Stimulated activated effector memory CD8-positive, alpha-beta T cell treated with anti-CD3 and anti-CD28 coated beads, Interleukin-12 subunit alpha, Interleukin-12 subunit beta, amount 100 ng/mL, for 72 hours (primary cell): Measurements from ENCODE around the gene RBMX.
"Not testable (repeated sequence)": the region's sequence is repeated elsewhere in the genome, so short reads cannot be mapped to it uniquely, and the experiment has no call there.

Source experiments
- ATAC-seq: fragments of 150-1000 bp; cut with Tn5 transposase; 2 replicates; pipeline ENCODE4 v1.10.0; 2021
- DNase-seq, 2 donors: peaks; one replicate each; pipeline ENCODE4 v3.0.0; 2021 to 2022; ENCODE audit warnings: low spot score in 2 of 2
- H3K27ac Mint-ChIP-seq: one replicate; pipeline ENCODE4 v1.8.0; 2022; ENCODE audit warnings: mild to moderate bottlenecking, mixed read lengths
- H3K36me3 Mint-ChIP-seq: one replicate; pipeline ENCODE4 v1.8.0; 2022; ENCODE audit warnings: mild to moderate bottlenecking, mixed read lengths
- H3K4me1 Mint-ChIP-seq: one replicate; pipeline ENCODE4 v1.8.0; 2022; ENCODE audit warnings: mixed read lengths
- H3K4me3 Mint-ChIP-seq: one replicate; pipeline ENCODE4 v1.8.0; 2022; ENCODE audit warnings: mild to moderate bottlenecking, mixed read lengths
- H3K9me3 Mint-ChIP-seq: one replicate; pipeline ENCODE4 v1.8.0; 2022; ENCODE audit warnings: mixed read lengths

Gene RBMX

GRCh38 chrX:136896121-136896914 is 15.8 kb upstream of the RBMX start:
- DNase-seq, result no peak
- H3K4me3 Mint-ChIP-seq, result no peak overlapping the region
- no peak for ATAC-seq
- H3K4me1 Mint-ChIP-seq, result no peaks in the 10 kb centered on the region
- H3K36me3 Mint-ChIP-seq, result no peaks in the 10 kb centered on the region
- H3K27ac Mint-ChIP-seq, result no peak overlapping the region
- H3K9me3 Mint-ChIP-seq, result no peaks in the 10 kb centered on the region

GRCh38 chrX:136892412-136892811 is 11.9 kb upstream of the RBMX start:
- no peaks in the 10 kb centered on the region for H3K9me3 Mint-ChIP-seq
- DNase-seq (no peak), ATAC-seq (no peak)
- H3K4me3 Mint-ChIP-seq, result no peak overlapping the region
- H3K36me3 Mint-ChIP-seq, result no peaks in the 10 kb centered on the region
- no peak overlapping the region for H3K27ac Mint-ChIP-seq
- no peaks in the 10 kb centered on the region for H3K4me1 Mint-ChIP-seq

- not testable (repeated sequence) for H3K27ac Mint-ChIP-seq, ATAC-seq
Measured at GRCh38 chrX:136890596-136890995, 10.1 kb upstream of the RBMX start.

GRCh38 chrX:136889269-136889668 is 8.7 kb upstream of the RBMX start:
- H3K36me3 Mint-ChIP-seq, result no peaks in the 10 kb centered on the region
- no peak overlapping the region for H3K4me3 Mint-ChIP-seq
- H3K9me3 Mint-ChIP-seq, result no peaks in the 10 kb centered on the region

More at GRCh38 chrX:136890596-136890995, 10.1 kb upstream of the RBMX start:
- H3K36me3 Mint-ChIP-seq, DNase-seq, H3K9me3 Mint-ChIP-seq, H3K4me3 Mint-ChIP-seq, H3K4me1 Mint-ChIP-seq: not testable (repeated sequence)

DNA sequence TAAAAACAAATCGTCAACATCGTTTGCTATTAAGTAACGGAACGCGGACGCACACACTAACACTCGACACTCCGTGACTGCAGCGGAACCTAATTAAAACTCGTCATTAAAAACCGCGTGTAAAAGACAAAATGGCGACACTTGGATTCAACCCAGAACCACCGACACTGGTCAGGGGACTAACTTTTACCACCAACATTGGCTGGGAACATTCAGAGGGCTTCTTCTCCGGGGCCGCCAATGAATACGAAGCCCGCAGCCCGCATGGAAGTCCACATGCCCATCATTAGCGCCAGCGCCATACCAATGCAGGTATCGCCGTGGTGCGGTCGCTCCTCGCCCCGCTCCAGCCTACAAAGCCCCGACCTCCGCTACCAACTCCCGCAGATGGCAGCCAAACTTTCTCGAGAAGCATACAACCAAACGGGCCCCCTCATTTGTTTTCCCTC is 498 bp downstream of the RBMX start:
- peak overlapping the region; percentile 99 for H3K27ac Mint-ChIP-seq
- H3K36me3 Mint-ChIP-seq, result peaks cover 60% of the 10 kb centered on the region
- H3K4me3 Mint-ChIP-seq, result peak overlapping the region; percentile 88
- no peaks in the 10 kb centered on the region for H3K9me3 Mint-ChIP-seq
- no peaks in the 10 kb centered on the region for H3K4me1 Mint-ChIP-seq
- DNase-seq, result no peak
- peak; percentile 49 for ATAC-seq

More at GRCh38 chrX:136889269-136889668, 8.7 kb upstream of the RBMX start:
- ATAC-seq (no peak), DNase-seq (no peak)
- peaks cover 4% of the 10 kb centered on the region for H3K4me1 Mint-ChIP-seq
- H3K27ac Mint-ChIP-seq, result no peak overlapping the region

GRCh38 chrX:136879001-136879687 is 1.4 kb downstream of the RBMX start:
- H3K9me3 Mint-ChIP-seq, result no peaks in the 10 kb centered on the region
- ATAC-seq (no peak), DNase-seq (no peak)
- H3K36me3 Mint-ChIP-seq, result peaks cover 69% of the 10 kb centered on the region
- H3K4me1 Mint-ChIP-seq, result no peaks in the 10 kb centered on the region
- peak overlapping the region; percentile 99 for H3K27ac Mint-ChIP-seq
- H3K4me3 Mint-ChIP-seq, result peak overlapping the region; percentile 88

DNA sequence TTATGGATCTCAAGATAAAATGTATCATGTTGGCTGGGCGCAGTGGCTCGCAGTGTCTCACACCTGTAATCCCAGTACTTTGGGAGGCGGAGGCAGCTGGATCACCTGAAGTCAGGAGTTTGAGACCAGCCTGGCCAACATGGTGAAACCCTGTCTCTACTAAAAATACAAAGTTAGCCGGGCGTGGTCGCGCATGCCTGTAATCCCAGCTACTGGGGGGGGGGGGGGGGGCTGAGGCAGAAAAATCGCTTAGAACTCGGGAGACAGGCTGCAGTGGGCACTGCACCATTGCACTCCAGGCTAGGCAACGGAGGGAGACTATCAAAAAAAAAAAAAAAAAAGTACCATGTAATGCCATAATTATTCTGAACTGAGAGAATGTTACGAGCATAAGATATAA is 2.1 kb downstream of the RBMX start:
- Mint-ChIP-seq H3K4me1 (no peaks in the 10 kb centered on the region), H3K9me3 (no peaks in the 10 kb centered on the region), H3K27ac (peak overlapping the region; percentile 99), H3K36me3 (peaks cover 76% of the 10 kb centered on the region), H3K4me3 (peak overlapping the region; percentile 88)
- ATAC-seq, result no peak
- DNase-seq, result no peak

GRCh38 chrX:136874114-136874513 is 6.4 kb downstream of the RBMX start:
- H3K9me3 Mint-ChIP-seq, ATAC-seq, H3K27ac Mint-ChIP-seq, H3K4me1 Mint-ChIP-seq, DNase-seq, H3K4me3 Mint-ChIP-seq: not testable (repeated sequence)
- H3K36me3 Mint-ChIP-seq, result peaks cover 100% of the 10 kb centered on the region

- H3K4me3 Mint-ChIP-seq, H3K4me1 Mint-ChIP-seq, ATAC-seq, H3K9me3 Mint-ChIP-seq, DNase-seq, H3K27ac Mint-ChIP-seq: not testable (repeated sequence)
- peaks cover 100% of the 10 kb centered on the region for H3K36me3 Mint-ChIP-seq
Measured at GRCh38 chrX:136873210-136873609, 7.3 kb downstream of the RBMX start.

DNA sequence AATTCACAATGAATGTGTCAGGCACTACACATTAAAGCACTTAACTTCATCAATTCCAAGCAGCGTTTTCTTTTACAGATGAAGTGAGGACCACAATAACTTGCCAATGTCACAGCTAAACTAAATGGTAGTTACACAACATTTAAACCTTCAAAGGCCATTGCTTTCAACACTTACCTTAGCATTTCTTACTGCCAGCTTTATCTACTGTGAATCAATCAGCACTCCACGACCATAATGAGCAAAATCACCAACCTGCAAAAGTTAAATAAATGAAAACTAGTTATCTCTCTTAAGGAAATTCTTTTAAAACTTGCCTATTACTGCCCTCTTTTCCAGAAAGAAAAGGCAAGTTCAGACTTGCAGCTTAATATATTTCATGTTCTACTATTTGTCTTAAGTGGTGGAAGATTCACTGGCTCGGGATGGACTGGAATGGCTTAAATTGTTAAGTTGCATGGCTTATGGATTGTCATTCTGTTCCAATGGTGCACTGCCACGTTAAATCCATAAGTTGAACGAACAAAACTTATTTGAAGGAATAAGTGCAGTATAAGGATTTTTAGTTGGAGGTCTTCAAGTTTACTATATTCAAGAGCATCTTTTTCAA is 8.3 kb downstream of the RBMX start:
- no peak for ATAC-seq
- DNase-seq, result no peak
- peaks cover 100% of the 10 kb centered on the region for H3K36me3 Mint-ChIP-seq
- H3K27ac Mint-ChIP-seq, result no peak overlapping the region
- H3K9me3 Mint-ChIP-seq, result no peaks in the 10 kb centered on the region
- H3K4me1 Mint-ChIP-seq, result peaks cover 12% of the 10 kb centered on the region
- no peak overlapping the region for H3K4me3 Mint-ChIP-seq

DNA sequence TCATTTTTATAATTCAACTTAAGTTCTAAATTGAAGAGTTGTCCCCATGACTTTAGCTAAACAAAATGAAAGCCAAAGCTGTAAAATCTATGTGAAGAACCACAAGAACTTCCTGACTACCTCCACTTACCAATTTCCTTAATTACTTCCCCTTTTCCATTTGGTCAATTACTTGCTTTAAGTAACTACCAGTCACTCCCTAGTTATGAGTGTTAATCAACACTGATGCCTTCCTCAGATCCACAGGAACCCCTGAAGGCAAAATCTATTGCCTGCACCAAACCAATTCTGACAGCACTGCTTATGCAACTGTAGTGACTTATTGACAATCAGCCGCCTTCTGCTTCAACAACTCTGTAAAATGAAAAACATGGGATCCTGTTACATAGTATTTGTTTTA is 10.5 kb downstream of the RBMX start:
- DNase-seq, result no peak
- H3K9me3 Mint-ChIP-seq, result no peaks in the 10 kb centered on the region
- H3K4me1 Mint-ChIP-seq, result peaks cover 24% of the 10 kb centered on the region
- H3K27ac Mint-ChIP-seq, result peak overlapping the region; percentile 60
- H3K4me3 Mint-ChIP-seq, result peak overlapping the region; percentile 3
- H3K36me3 Mint-ChIP-seq, result peaks cover 100% of the 10 kb centered on the region
- ATAC-seq, result no peak

- DNase-seq (no peak), ATAC-seq (no peak)
- H3K4me1 Mint-ChIP-seq, result peaks cover 24% of the 10 kb centered on the region
- H3K4me3 Mint-ChIP-seq, result no peak overlapping the region
- no peaks in the 10 kb centered on the region for H3K9me3 Mint-ChIP-seq
- H3K36me3 Mint-ChIP-seq, result peaks cover 100% of the 10 kb centered on the region
- peak overlapping the region; percentile 60 for H3K27ac Mint-ChIP-seq
Measured at GRCh38 chrX:136868283-136869055, 12.1 kb downstream of the RBMX start.

DNA sequence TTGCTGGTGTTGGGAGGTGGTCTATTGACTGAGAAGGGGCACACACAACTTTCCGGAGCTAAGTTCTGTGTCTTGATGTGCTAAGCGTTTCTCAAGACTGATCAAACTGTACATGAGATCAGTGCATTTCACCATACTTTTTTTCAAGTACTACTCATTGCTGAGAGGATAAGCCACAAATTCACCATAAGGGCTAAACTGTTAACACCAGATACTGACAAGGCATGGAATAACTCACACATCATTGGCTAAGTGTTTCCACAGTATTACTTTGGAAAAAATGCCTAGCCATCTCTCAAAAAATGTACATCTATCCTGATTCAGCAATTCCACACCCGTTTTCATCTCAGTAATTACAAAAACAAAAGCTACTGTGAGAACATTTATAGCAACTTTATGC is 13.0 kb downstream of the RBMX start:
- Mint-ChIP-seq H3K36me3 (peaks cover 100% of the 10 kb centered on the region), H3K27ac (peak overlapping the region; percentile 9), H3K4me3 (no peak overlapping the region), H3K9me3 (no peaks in the 10 kb centered on the region), H3K4me1 (peaks cover 24% of the 10 kb centered on the region)
- DNase-seq (no peak), ATAC-seq (peak; percentile 80)

DNA sequence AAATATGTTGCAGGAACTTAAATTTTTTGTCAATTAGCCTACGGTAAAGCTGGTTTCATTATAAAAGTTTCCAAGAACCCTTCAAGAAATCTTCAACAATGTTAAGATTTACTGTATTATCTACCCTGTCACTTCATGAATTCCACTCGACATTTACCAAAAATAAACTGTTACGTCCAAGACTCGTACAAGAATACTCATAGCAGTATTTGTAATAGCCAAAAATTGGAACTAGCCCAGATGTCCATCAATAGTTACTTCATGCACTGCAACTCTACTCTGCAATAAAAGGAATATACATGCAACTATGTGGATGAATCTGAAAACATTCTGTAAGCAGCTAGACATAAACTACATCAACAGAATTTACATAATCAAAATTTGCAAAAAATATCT is 13.4 kb downstream of the RBMX start:
- Mint-ChIP-seq H3K4me3 (no peak overlapping the region), H3K27ac (peak overlapping the region; percentile 9), H3K36me3 (peaks cover 100% of the 10 kb centered on the region)

More for the DNA sequence above, 13.4 kb downstream of the RBMX start:
- Mint-ChIP-seq H3K4me1 (peaks cover 27% of the 10 kb centered on the region), H3K9me3 (no peaks in the 10 kb centered on the region)
- DNase-seq (no peak), ATAC-seq (no peak)
